Measurements from ENCODE around the gene CCDC88A. TPM values are rescaled to one million over a fixed set of nuclear protein-coding genes. Genes with fewer than 3 reads are reported as not detected.

CCDC88A gene
- total and polyA plus RNA-seq, 2 donors (not counting 3 experiments of a cell fraction or from before 2014, with no cell fraction given), result 21.1 to 77.4 TPM

DNA sequence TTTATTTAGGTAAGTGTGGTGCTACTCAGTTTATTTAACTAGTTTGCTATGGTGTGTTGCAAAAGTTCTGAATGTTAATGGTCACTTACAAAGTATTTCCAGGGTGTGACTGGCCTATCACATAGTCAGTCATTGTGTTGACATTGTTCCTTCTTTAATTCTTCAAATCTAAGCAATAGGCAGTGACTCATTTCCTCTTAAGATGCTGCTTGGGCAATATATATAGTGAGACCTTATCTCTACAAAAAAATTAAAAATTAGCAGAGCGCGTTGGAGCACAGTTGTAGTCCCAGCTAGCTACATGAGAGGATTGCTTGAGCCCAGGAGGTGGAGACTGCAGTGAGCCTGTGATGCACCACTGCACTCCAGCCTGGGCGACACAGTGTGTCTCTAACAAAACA, 5.8 kb upstream of the CCDC88A start:
- TF ChIP-seq JUN (IDR thresholded peaks at IDR 0.05; ENCODE audit: borderline replicate concordance, insufficient read depth, insufficient read length, low read depth) (peak; percentile 79), FOS (IDR thresholded peaks at IDR 0.05; ENCODE audit: borderline replicate concordance, insufficient read depth, low read length) (peak; percentile 86), MYC (IDR thresholded peaks at IDR 0.05; ENCODE audit: low read depth, low read length) (no peak), POLR2AphosphoS5 (IDR thresholded peaks at IDR 0.05; ENCODE audit: insufficient read depth, low read depth, low read length) (peak; percentile 40), GATA2 (IDR thresholded peaks at IDR 0.05; ENCODE audit: insufficient read depth, insufficient read length, low read depth, low read length) (peak; percentile 58)
- dilution Hi-C loops (cut with MboI; ENCODE audit: extremely low pct_ligation_motif_present, low sequenced_read_pairs) (no loop called here), intact Hi-C loops (cut with micrococcal nuclease) (no loop called here)
- peak overlapping the region; percentile 63 for H3K4me2 ChIP-seq (ENCODE audit: insufficient read depth, low read length)
- peaks cover 11% of the 10 kb centered on the region for H3K4me1 ChIP-seq (ENCODE audit: control insufficient read depth, extremely low read depth, insufficient read depth, low read length)
- no peak overlapping the region for H3K9ac ChIP-seq (replicated peaks; ENCODE audit: extremely low read depth, insufficient read depth, low read length)
- no peaks in the 10 kb centered on the region for H3K79me2 ChIP-seq (ENCODE audit: control insufficient read depth, insufficient read depth, low read length)
- peaks cover 0 to 4% of the 10 kb centered on the region in 2 experiments for H3K27me3 ChIP-seq (ENCODE audit: control insufficient read depth in 2 of 2, insufficient read depth in 2 of 2, low read length in 2 of 2)
- no TSS peak for BruUV-seq (replicated peaks)
- no peaks in the 10 kb centered on the region for H3K36me3 ChIP-seq (ENCODE audit: control insufficient read depth in 2 of 2, extremely low read depth in 1 of 2, insufficient read depth in 2 of 2, low read length in 2 of 2)
- H3K4me3 ChIP-seq (replicated peaks in 1 of 3; ENCODE audit: insufficient read depth in 1 of 3, low read depth in 1 of 3, low read length in 3 of 3), result no peak overlapping the region
- no peak overlapping the region for H3K27ac ChIP-seq (ENCODE audit: insufficient read depth, low read depth, low read length)
- POLR2A ChIA-PET, result no interaction called here
- H2AFZ ChIP-seq (ENCODE audit: low read depth, low read length), result no peak overlapping the region
- CTCF ChIA-PET, result no interaction called here
- no peaks in the 10 kb centered on the region for H3K9me1 ChIP-seq (replicated peaks; ENCODE audit: control insufficient read depth, extremely low read depth, insufficient read depth, low read length)
- H4K20me1 ChIP-seq (replicated peaks; ENCODE audit: control insufficient read depth, extremely low read depth, insufficient read depth, low read length), result no peaks in the 10 kb centered on the region
- H3K9me3 ChIP-seq (replicated peaks; ENCODE audit: control insufficient read depth, insufficient read depth, low read length), result no peaks in the 10 kb centered on the region
- DNase-seq (ENCODE audit: low read depth, low spot score) (peak; percentile 78), FAIRE-seq (peak; percentile 87)

DNA sequence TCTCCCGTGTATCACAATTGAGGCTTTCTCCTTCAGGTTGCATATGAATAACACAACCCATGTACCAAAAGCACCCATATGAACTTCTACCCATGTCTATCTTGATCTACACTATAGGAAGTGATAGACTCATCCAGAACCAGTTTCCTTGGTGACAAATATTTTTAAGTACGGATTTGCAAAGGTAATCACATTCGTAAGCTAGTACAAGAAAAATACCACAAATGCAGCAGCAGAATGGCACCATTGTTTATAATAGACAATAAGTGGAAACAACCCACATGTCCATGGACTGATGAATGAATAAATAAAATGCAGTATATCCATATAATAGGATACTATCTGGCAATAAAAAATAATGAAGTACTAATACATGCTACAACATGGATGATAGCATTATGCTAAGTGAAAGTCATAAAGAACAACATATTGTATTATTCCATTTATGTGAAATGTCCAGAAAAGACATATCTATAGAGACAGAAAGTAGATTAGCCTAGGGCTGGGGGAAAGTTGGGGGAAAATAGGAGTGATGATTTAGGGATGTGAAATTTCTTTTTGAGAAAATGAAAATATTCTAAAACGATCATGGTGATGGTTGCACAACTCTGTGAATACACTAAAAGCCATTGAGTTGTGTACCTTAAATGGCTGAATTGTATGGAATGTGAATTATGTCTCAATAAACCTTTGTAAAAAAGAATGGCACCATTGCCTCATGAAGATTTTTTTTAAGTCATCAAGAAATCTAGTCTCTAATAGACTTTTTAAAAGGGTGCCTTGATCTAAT, 3.4 kb upstream of the CCDC88A start:
- no peak overlapping the region for H3K27ac ChIP-seq (ENCODE audit: insufficient read depth, low read depth, low read length)
- no peaks in the 10 kb centered on the region for H4K20me1 ChIP-seq (replicated peaks; ENCODE audit: control insufficient read depth, extremely low read depth, insufficient read depth, low read length)
- intact Hi-C loops (cut with micrococcal nuclease) (no loop called here), dilution Hi-C loops (cut with MboI; ENCODE audit: extremely low pct_ligation_motif_present, low sequenced_read_pairs) (no loop called here)
- POLR2A ChIA-PET, result no interaction called here
- no peak for FAIRE-seq
- no peaks in the 10 kb centered on the region for H3K9me3 ChIP-seq (replicated peaks; ENCODE audit: control insufficient read depth, insufficient read depth, low read length)
- CTCF ChIA-PET, result no interaction called here
- TF ChIP-seq JUN (IDR thresholded peaks at IDR 0.05; ENCODE audit: borderline replicate concordance, insufficient read depth, insufficient read length, low read depth) (no peak), POLR2A (IDR thresholded peaks at IDR 0.05; ENCODE audit: low read depth, low read length) (no peak), FOS (IDR thresholded peaks at IDR 0.05; ENCODE audit: borderline replicate concordance, insufficient read depth, low read length) (no peak), EZH2 (IDR thresholded peaks at IDR 0.05; ENCODE audit: borderline replicate concordance, low read depth, low read length, severe bottlenecking) (no peak), GATA2 (IDR thresholded peaks at IDR 0.05; ENCODE audit: insufficient read depth, insufficient read length, low read depth, low read length) (no peak), POLR2AphosphoS5 (IDR thresholded peaks at IDR 0.05; ENCODE audit: insufficient read depth, low read depth, low read length) (no peak), MYC (IDR thresholded peaks at IDR 0.05; ENCODE audit: low read depth, low read length) (no peak)
- TF ChIP-seq, protein P1, sequence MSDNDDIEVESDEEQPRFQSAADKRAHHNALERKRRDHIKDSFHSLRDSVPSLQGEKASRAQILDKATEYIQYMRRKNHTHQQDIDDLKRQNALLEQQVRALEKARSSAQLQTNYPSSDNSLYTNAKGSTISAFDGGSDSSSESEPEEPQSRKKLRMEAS (IDR thresholded peaks at IDR 0.05; ENCODE audit: insufficient read depth, insufficient read length), result no peak
- TF ChIP-seq, protein P2, sequence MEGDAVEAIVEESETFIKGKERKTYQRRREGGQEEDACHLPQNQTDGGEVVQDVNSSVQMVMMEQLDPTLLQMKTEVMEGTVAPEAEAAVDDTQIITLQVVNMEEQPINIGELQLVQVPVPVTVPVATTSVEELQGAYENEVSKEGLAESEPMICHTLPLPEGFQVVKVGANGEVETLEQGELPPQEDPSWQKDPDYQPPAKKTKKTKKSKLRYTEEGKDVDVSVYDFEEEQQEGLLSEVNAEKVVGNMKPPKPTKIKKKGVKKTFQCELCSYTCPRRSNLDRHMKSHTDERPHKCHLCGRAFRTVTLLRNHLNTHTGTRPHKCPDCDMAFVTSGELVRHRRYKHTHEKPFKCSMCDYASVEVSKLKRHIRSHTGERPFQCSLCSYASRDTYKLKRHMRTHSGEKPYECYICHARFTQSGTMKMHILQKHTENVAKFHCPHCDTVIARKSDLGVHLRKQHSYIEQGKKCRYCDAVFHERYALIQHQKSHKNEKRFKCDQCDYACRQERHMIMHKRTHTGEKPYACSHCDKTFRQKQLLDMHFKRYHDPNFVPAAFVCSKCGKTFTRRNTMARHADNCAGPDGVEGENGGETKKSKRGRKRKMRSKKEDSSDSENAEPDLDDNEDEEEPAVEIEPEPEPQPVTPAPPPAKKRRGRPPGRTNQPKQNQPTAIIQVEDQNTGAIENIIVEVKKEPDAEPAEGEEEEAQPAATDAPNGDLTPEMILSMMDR (IDR thresholded peaks at IDR 0.05; ENCODE audit: extremely low read depth in 1 of 2, insufficient read depth in 1 of 2, low read depth in 1 of 2, low read length in 2 of 2), result no peak
- no peak overlapping the region for H3K4me3 ChIP-seq (replicated peaks in 1 of 3; ENCODE audit: insufficient read depth in 1 of 3, low read depth in 1 of 3, low read length in 3 of 3)
- H3K9ac ChIP-seq (replicated peaks; ENCODE audit: extremely low read depth, insufficient read depth, low read length), result no peak overlapping the region
- BruUV-seq (replicated peaks), result no TSS peak
- no peak overlapping the region for H3K4me2 ChIP-seq (ENCODE audit: insufficient read depth, low read length)
- H3K36me3 ChIP-seq (ENCODE audit: control insufficient read depth in 2 of 2, extremely low read depth in 1 of 2, insufficient read depth in 2 of 2, low read length in 2 of 2), result no peaks in the 10 kb centered on the region
- H3K27me3 ChIP-seq (ENCODE audit: control insufficient read depth in 2 of 2, insufficient read depth in 2 of 2, low read length in 2 of 2), result peaks cover 0 to 4% of the 10 kb centered on the region in 2 experiments
- DNase-seq (ENCODE audit: low read depth, low spot score), result no peak
- H3K9me1 ChIP-seq (replicated peaks; ENCODE audit: control insufficient read depth, extremely low read depth, insufficient read depth, low read length), result no peaks in the 10 kb centered on the region
- no peak overlapping the region for H2AFZ ChIP-seq (ENCODE audit: low read depth, low read length)
- H3K79me2 ChIP-seq (ENCODE audit: control insufficient read depth, insufficient read depth, low read length), result peaks cover 13% of the 10 kb centered on the region
- H3K4me1 ChIP-seq (ENCODE audit: control insufficient read depth, extremely low read depth, insufficient read depth, low read length), result peaks cover 14% of the 10 kb centered on the region

All from endothelial cell of umbilical vein (primary cell).